ENCODE data around the gene HS6ST1. TPM values are rescaled to one million over a fixed set of nuclear protein-coding genes. Genes with fewer than 3 reads are reported as not detected.
"Not testable (repeated sequence)": the region's sequence is repeated elsewhere in the genome, so short reads cannot be mapped to it uniquely, and the experiment has no call there.

HS6ST1 gene
- total RNA-seq, 2 experiments from 2014 or later, result 7.0 to 8.6 TPM

GRCh38 chr2:128269063-128269989 lies 49.3 kb downstream of the HS6ST1 start:
- Mint-ChIP-seq H3K9me3 (ENCODE audit: low read depth) (peaks cover 5% of the 10 kb centered on the region), H3K36me3 (peaks cover 5% of the 10 kb centered on the region), H3K4me1 (peaks cover 2% of the 10 kb centered on the region), H3K27me3 (no peaks in the 10 kb centered on the region), H3K4me3 (no peak overlapping the region), H3K27ac (no peak overlapping the region)
- no peak for DNase-seq
- ATAC-seq, result no peak
- CTCF ChIA-PET, result no interaction called here

- CTCF ChIA-PET; H3K4me3 Mint-ChIP-seq; H3K36me3 Mint-ChIP-seq; H3K9me3 Mint-ChIP-seq (ENCODE audit: low read depth); DNase-seq; H3K27me3 Mint-ChIP-seq; H3K27ac Mint-ChIP-seq; H3K4me1 Mint-ChIP-seq; ATAC-seq: not testable (repeated sequence)
Observed at GRCh38 chr2:128268611-128269010, 50.1 kb downstream of the HS6ST1 start.

GRCh38 chr2:128268145-128268544 lies 50.5 kb downstream of the HS6ST1 start:
- H3K27ac Mint-ChIP-seq; H3K27me3 Mint-ChIP-seq; H3K9me3 Mint-ChIP-seq (ENCODE audit: low read depth); H3K36me3 Mint-ChIP-seq; CTCF ChIA-PET; ATAC-seq; H3K4me3 Mint-ChIP-seq; H3K4me1 Mint-ChIP-seq: not testable (repeated sequence)
- DNase-seq, result peak; percentile 36

- peak; percentile 23 for DNase-seq
- H3K4me1 Mint-ChIP-seq; H3K36me3 Mint-ChIP-seq; H3K4me3 Mint-ChIP-seq; H3K27me3 Mint-ChIP-seq; H3K27ac Mint-ChIP-seq; CTCF ChIA-PET; H3K9me3 Mint-ChIP-seq (ENCODE audit: low read depth); ATAC-seq: not testable (repeated sequence)
Observed at GRCh38 chr2:128267649-128268048, 51.0 kb downstream of the HS6ST1 start.

- H3K4me3 Mint-ChIP-seq; H3K4me1 Mint-ChIP-seq; H3K9me3 Mint-ChIP-seq (ENCODE audit: low read depth); ATAC-seq; H3K27ac Mint-ChIP-seq; CTCF ChIA-PET; H3K27me3 Mint-ChIP-seq; H3K36me3 Mint-ChIP-seq: not testable (repeated sequence)
- peak; percentile 9 for DNase-seq
Observed at GRCh38 chr2:128267197-128267596, 51.5 kb downstream of the HS6ST1 start.

- CTCF ChIA-PET; H3K27ac Mint-ChIP-seq; H3K36me3 Mint-ChIP-seq; H3K9me3 Mint-ChIP-seq (ENCODE audit: low read depth); H3K4me1 Mint-ChIP-seq; H3K4me3 Mint-ChIP-seq; H3K27me3 Mint-ChIP-seq: not testable (repeated sequence)
- peak; percentile 34 for DNase-seq
- ATAC-seq, result peak; percentile 20
Observed at GRCh38 chr2:128266463-128266862, 52.2 kb downstream of the HS6ST1 start.

- H3K27me3 Mint-ChIP-seq; H3K4me3 Mint-ChIP-seq; H3K36me3 Mint-ChIP-seq; H3K9me3 Mint-ChIP-seq (ENCODE audit: low read depth); ATAC-seq; H3K27ac Mint-ChIP-seq; DNase-seq; CTCF ChIA-PET; H3K4me1 Mint-ChIP-seq: not testable (repeated sequence)
Observed at GRCh38 chr2:128265608-128265993, 53.1 kb downstream of the HS6ST1 start.

- ATAC-seq (no peak), DNase-seq (peak; percentile 23)
- H3K4me3 Mint-ChIP-seq, result no peak overlapping the region
- no peaks in the 10 kb centered on the region for H3K36me3 Mint-ChIP-seq
- CTCF ChIA-PET, result no interaction called here
- no peak overlapping the region for H3K27ac Mint-ChIP-seq
- no peaks in the 10 kb centered on the region for H3K4me1 Mint-ChIP-seq
- H3K27me3 Mint-ChIP-seq, result no peaks in the 10 kb centered on the region
- no peaks in the 10 kb centered on the region for H3K9me3 Mint-ChIP-seq (ENCODE audit: low read depth)
Observed at GRCh38 chr2:128264881-128265607, 53.6 kb downstream of the HS6ST1 start.

- CTCF ChIA-PET, result no interaction called here
Observed at GRCh38 chr2:128263902-128264331, 54.8 kb downstream of the HS6ST1 start.

GRCh38 chr2:128262315-128263253 lies 56.1 kb downstream of the HS6ST1 start:
- Mint-ChIP-seq H3K4me3 (no peak overlapping the region), H3K27me3 (peaks cover 11% of the 10 kb centered on the region), H3K9me3 (ENCODE audit: low read depth) (no peaks in the 10 kb centered on the region), H3K27ac (no peak overlapping the region), H3K36me3 (no peaks in the 10 kb centered on the region), H3K4me1 (no peaks in the 10 kb centered on the region)
- CTCF ChIA-PET, result no interaction called here
- DNase-seq, result no peak
- no peak for ATAC-seq

More at GRCh38 chr2:128263902-128264331, 54.8 kb downstream of the HS6ST1 start:
- Mint-ChIP-seq H3K27ac (no peak overlapping the region), H3K4me3 (no peak overlapping the region), H3K4me1 (no peaks in the 10 kb centered on the region), H3K27me3 (peaks cover 7% of the 10 kb centered on the region), H3K9me3 (ENCODE audit: low read depth) (no peaks in the 10 kb centered on the region), H3K36me3 (no peaks in the 10 kb centered on the region)
- DNase-seq, result peak; percentile 18
- ATAC-seq, result no peak

GRCh38 chr2:128261245-128262128 lies 57.2 kb downstream of the HS6ST1 start:
- H3K4me3 Mint-ChIP-seq, result no peak overlapping the region
- H3K27ac Mint-ChIP-seq, result no peak overlapping the region
- no peaks in the 10 kb centered on the region for H3K4me1 Mint-ChIP-seq
- DNase-seq, result no peak
- ATAC-seq, result no peak
- peaks cover 19% of the 10 kb centered on the region for H3K27me3 Mint-ChIP-seq
- CTCF ChIA-PET, result interaction anchor here (0.6 kb wide), 1 partner anchor 18 kb away, joined by 3 read pairs; no protein-coding TSS in a partner anchor
- no peaks in the 10 kb centered on the region for H3K9me3 Mint-ChIP-seq (ENCODE audit: low read depth)
- no peaks in the 10 kb centered on the region for H3K36me3 Mint-ChIP-seq

GRCh38 chr2:128260239-128261138 lies 58.2 kb downstream of the HS6ST1 start:
- no peaks in the 10 kb centered on the region for H3K36me3 Mint-ChIP-seq
- H3K27ac Mint-ChIP-seq, result no peak overlapping the region
- CTCF ChIA-PET, result no interaction called here

More at GRCh38 chr2:128260239-128261138, 58.2 kb downstream of the HS6ST1 start:
- Mint-ChIP-seq H3K9me3 (ENCODE audit: low read depth) (no peaks in the 10 kb centered on the region), H3K4me1 (no peaks in the 10 kb centered on the region), H3K4me3 (no peak overlapping the region), H3K27me3 (peaks cover 21% of the 10 kb centered on the region)
- no peak for DNase-seq
- ATAC-seq, result no peak
